NB4 (cell line): ENCODE measurements around the gene JRKL.

ENCODE experiments used
- CTCF ChIP-seq: IDR thresholded peaks from one replicate; pipeline ENCODE4 v1.5.1; 2012; ENCODE audit warnings: low read depth, low read length
- POLR2A ChIP-seq: IDR thresholded peaks from 2 replicates; pipeline ENCODE4 v1.6.1; 2011; ENCODE audit warnings: mild to moderate bottlenecking; ENCODE audit not compliant: insufficient read length; ENCODE audit errors: extremely low read depth

- TF ChIP-seq CTCF = no peak
- no peak for TF ChIP-seq POLR2A
Measured at GRCh38 chr11:96384156-96384555, 5.7 kb upstream of the JRKL start.
